Naive thymus-derived CD4-positive, alpha-beta T cell (primary cell): ENCODE measurements around the gene TTLL12. TPM values are rescaled to one million over a fixed set of nuclear protein-coding genes. Genes with fewer than 3 reads are reported as not detected.

Experiments
- ATAC-seq: fragments of 150-1000 bp; cut with Tn5 transposase; 2 replicates; pipeline ENCODE4 v1.10.0; 2021; ENCODE audit warnings: mild to moderate bottlenecking, moderate library complexity
- CTCF ChIA-PET: fragments of 350-600 bp; sonication (Branson Sonifier 250); formaldehyde crosslinking; loops from one replicate; lab custom pipeline; 2021; ENCODE audit warnings: antibody characterized with exemption; lab: Charles Lee
- POLR2A ChIA-PET: fragments of 350-600 bp; sonication (Branson Sonifier 250); formaldehyde crosslinking; loops from one replicate; lab custom pipeline; 2021; ENCODE audit warnings: antibody characterized with exemption, inconsistent platforms; lab: Charles Lee
- DNase-seq, 9 donors: peaks; one replicate each; pipeline versions ENCODE4 v3.0.0 to v3.0.0-alpha.2; 2020 to 2022; ENCODE audit warnings: mixed read lengths in 1 of 9
- H3K27ac ChIP-seq: one replicate; pipeline ENCODE4 v1.7.0; 2013; ENCODE audit warnings: mild to moderate bottlenecking, low read depth, low read length, moderate library complexity
- H3K27me3 ChIP-seq, 2 donors: one replicate each; pipeline ENCODE4 v1.7.0; 2013; ENCODE audit warnings: low read length in 2 of 2, mild to moderate bottlenecking in 2 of 2, moderate library complexity in 2 of 2; ENCODE audit not compliant: control insufficient read depth in 2 of 2, insufficient read depth in 2 of 2
- H3K36me3 ChIP-seq, 3 experiments: 1 replicate in 2 of 3; 2 replicates in 1 of 3; pipeline ENCODE4 v1.7.0; 2013; ENCODE audit warnings: low read length in 3 of 3, mild to moderate bottlenecking in 3 of 3, moderate library complexity in 1 of 3; ENCODE audit not compliant: insufficient read depth in 3 of 3, control insufficient read depth in 2 of 3
- H3K4me1 ChIP-seq, 2 donors: one replicate each; pipeline ENCODE4 v1.7.0; 2013; ENCODE audit warnings: low read length in 2 of 2, mild to moderate bottlenecking in 2 of 2, moderate library complexity in 1 of 2; ENCODE audit not compliant: control insufficient read depth in 2 of 2, insufficient read depth in 2 of 2
- H3K4me3 ChIP-seq: 2 replicates; pipeline ENCODE4 v1.7.0; 2013; ENCODE audit warnings: mild to moderate bottlenecking, low read length
- H3K9me3 ChIP-seq, 3 experiments: 1 replicate in 2 of 3; 2 replicates in 1 of 3; pipeline ENCODE4 v1.7.0; 2013; ENCODE audit warnings: low read length in 3 of 3; ENCODE audit not compliant: control insufficient read depth in 2 of 3
- H3K27ac Mint-ChIP-seq, 9 donors: one replicate each; pipeline ENCODE4 v1.8.0; 2020 to 2022; ENCODE audit warnings: mixed read lengths in 9 of 9, mild to moderate bottlenecking in 8 of 9, moderate library complexity in 5 of 9, inconsistent platforms in 2 of 9
- H3K27me3 Mint-ChIP-seq, 5 donors: one replicate each; pipeline ENCODE4 v1.8.0; 2021 to 2022; ENCODE audit warnings: mixed read lengths in 5 of 5, mild to moderate bottlenecking in 1 of 5
- H3K36me3 Mint-ChIP-seq, 5 donors: one replicate each; pipeline ENCODE4 v1.8.0; 2020 to 2022; ENCODE audit warnings: mixed read lengths in 5 of 5, mild to moderate bottlenecking in 3 of 5, inconsistent platforms in 1 of 5
- H3K4me1 Mint-ChIP-seq, 7 donors: one replicate each; pipeline ENCODE4 v1.8.0; 2020 to 2022; ENCODE audit warnings: mixed read lengths in 7 of 7, mild to moderate bottlenecking in 3 of 7, inconsistent platforms in 1 of 7
- H3K4me3 Mint-ChIP-seq, 10 donors: one replicate each; pipeline ENCODE4 v1.8.0; 2020 to 2022; ENCODE audit warnings: mild to moderate bottlenecking in 10 of 10, mixed read lengths in 10 of 10, moderate library complexity in 6 of 10, inconsistent platforms in 2 of 10
- H3K9me3 Mint-ChIP-seq, 11 donors: one replicate each; pipeline ENCODE4 v1.8.0; 2020 to 2022; ENCODE audit warnings: mixed read lengths in 11 of 11, mild to moderate bottlenecking in 4 of 11, inconsistent platforms in 1 of 11, moderate library complexity in 1 of 11
- intact Hi-C, 2 donors: fragments of 100-400 bp; cut with micrococcal nuclease; formaldehyde crosslinking; loops; one replicate each; pipeline ENCODE4 v1.15.1; 2023
- polyA plus RNA-seq, 2 donors: library from polyadenylated mRNA; unstranded; fragments of 300-500 nt; fragmentation: Illumina TruSeq; gene quantifications; one replicate each; pipeline ENCODE4 v1.2.3, GENCODE V29; 2021
- total RNA-seq, 6 experiments: library from RNA in 5 of 6; stranded (reverse) in 5 of 6; gene quantifications; 1 replicate in 5 of 6; 2 replicates in 1 of 6; pipeline ENCODE4 v1.2.3 and lab custom pipeline; 2021 to 2026

The TTLL12 gene
- total and polyA plus RNA-seq, 7 experiments from 2014 or later = 15.6 to 43.7 (median 28.2) TPM

- Histone ChIP-seq H3K4me3 (no peak overlapping the region), H3K36me3 (no peaks in the 10 kb centered on the region), H3K9me3 (no peaks in the 10 kb centered on the region), H3K27ac (no peak overlapping the region), H3K27me3 (no peaks in the 10 kb centered on the region), H3K4me1 (peaks cover 5 to 19% of the 10 kb centered on the region in 2 donors)
- Mint-ChIP-seq H3K36me3 (no peaks in the 10 kb centered on the region), H3K4me3 (peak overlapping the region in 6 of 10 donors; percentile 27 to 67 (median 44)), H3K9me3 (peaks cover 0 to under 1% (median 0%) of the 10 kb centered on the region in 11 donors), H3K4me1 (peaks cover 5 to 19% (median 13%) of the 10 kb centered on the region in 7 donors), H3K27me3 (no peaks in the 10 kb centered on the region), H3K27ac (peak overlapping the region in 4 of 9 donors; percentile 17 to 70 (median 47))
- intact Hi-C loops = no loop called here
- ChIA-PET POLR2A (no interaction called here), CTCF (no interaction called here)
- ATAC-seq (no peak), DNase-seq (no peak)
Measured at GRCh38 chr22:43206509-43207161, 19.7 kb upstream of the TTLL12 start.

GRCh38 chr22:43205748-43206508 is 19.0 kb upstream of the TTLL12 start:
- POLR2A ChIA-PET = no interaction called here
- CTCF ChIA-PET = no interaction called here
- Mint-ChIP-seq H3K9me3 (peaks cover 0 to 1% (median 0%) of the 10 kb centered on the region in 11 donors), H3K36me3 (no peaks in the 10 kb centered on the region), H3K27me3 (no peaks in the 10 kb centered on the region), H3K4me3 (peak overlapping the region in 5 of 10 donors; percentile 27 to 67 (median 50)), H3K4me1 (peaks cover 5 to 19% (median 13%) of the 10 kb centered on the region in 7 donors), H3K27ac (peak overlapping the region in 5 of 9 donors; percentile 17 to 70 (median 38))
- Histone ChIP-seq H3K27ac (no peak overlapping the region), H3K36me3 (no peaks in the 10 kb centered on the region), H3K9me3 (no peaks in the 10 kb centered on the region), H3K27me3 (no peaks in the 10 kb centered on the region), H3K4me3 (no peak overlapping the region), H3K4me1 (peaks cover 5 to 19% of the 10 kb centered on the region in 2 donors)
- ATAC-seq = peak; percentile 66
- intact Hi-C loops = no loop called here
- DNase-seq = no peak

- Histone ChIP-seq H3K27me3 (no peaks in the 10 kb centered on the region), H3K4me1 (peaks cover 5 to 19% of the 10 kb centered on the region in 2 donors), H3K4me3 (no peak overlapping the region), H3K9me3 (no peaks in the 10 kb centered on the region), H3K27ac (no peak overlapping the region), H3K36me3 (no peaks in the 10 kb centered on the region)
- Mint-ChIP-seq H3K4me3 (no peak overlapping the region), H3K27me3 (no peaks in the 10 kb centered on the region), H3K36me3 (no peaks in the 10 kb centered on the region), H3K4me1 (peaks cover 5 to 19% (median 13%) of the 10 kb centered on the region in 7 donors), H3K27ac (peak overlapping the region in 3 of 9 donors; percentile 42 to 46 (median 43)), H3K9me3 (peaks cover 0 to 1% (median 0%) of the 10 kb centered on the region in 11 donors)
- ATAC-seq = peak; percentile 39
- POLR2A ChIA-PET = no interaction called here
- CTCF ChIA-PET = no interaction called here
- no peak for DNase-seq
- intact Hi-C loops = no loop called here
Measured at GRCh38 chr22:43205261-43205691, 18.3 kb upstream of the TTLL12 start.

- H3K27ac ChIP-seq = no peak overlapping the region
- no peak overlapping the region for H3K4me3 ChIP-seq
- intact Hi-C loops = no loop called here
- ChIA-PET CTCF (no interaction called here), POLR2A (no interaction called here)
- H3K4me1 ChIP-seq = peaks cover 5 to 19% of the 10 kb centered on the region in 2 donors
- H3K27me3 ChIP-seq = no peaks in the 10 kb centered on the region
- no peaks in the 10 kb centered on the region for H3K36me3 Mint-ChIP-seq
- peaks cover 5 to 19% (median 13%) of the 10 kb centered on the region in 7 donors for H3K4me1 Mint-ChIP-seq
- no peaks in the 10 kb centered on the region for H3K36me3 ChIP-seq
- no peaks in the 10 kb centered on the region for H3K9me3 ChIP-seq
- H3K4me3 Mint-ChIP-seq = no peak overlapping the region
- DNase-seq = no peak
- peaks cover 0 to 7% (median 5%) of the 10 kb centered on the region in 5 donors for H3K27me3 Mint-ChIP-seq
- peak overlapping the region in 1 of 9 donors; percentile 60 for H3K27ac Mint-ChIP-seq
- ATAC-seq = no peak
- H3K9me3 Mint-ChIP-seq = peaks cover 0 to 1% (median 0%) of the 10 kb centered on the region in 11 donors
Measured at GRCh38 chr22:43203471-43203981, 16.6 kb upstream of the TTLL12 start.

- intact Hi-C loops = no loop called here
Measured at GRCh38 chr22:43202756-43203410, 15.9 kb upstream of the TTLL12 start.

GRCh38 chr22:43202326-43202725 is 15.4 kb upstream of the TTLL12 start:
- no peak for DNase-seq
- Histone ChIP-seq H3K36me3 (no peaks in the 10 kb centered on the region), H3K4me3 (no peak overlapping the region), H3K9me3 (no peaks in the 10 kb centered on the region), H3K4me1 (peaks cover 5 to 19% of the 10 kb centered on the region in 2 donors), H3K27me3 (no peaks in the 10 kb centered on the region), H3K27ac (no peak overlapping the region)
- H3K27me3 Mint-ChIP-seq = peaks cover 0 to 7% (median 5%) of the 10 kb centered on the region in 5 donors
- intact Hi-C loops = no loop called here
- peaks cover 5 to 15% (median 10%) of the 10 kb centered on the region in 7 donors for H3K4me1 Mint-ChIP-seq
- H3K36me3 Mint-ChIP-seq = no peaks in the 10 kb centered on the region
- ChIA-PET CTCF (no interaction called here), POLR2A (no interaction called here)
- H3K27ac Mint-ChIP-seq = no peak overlapping the region
- H3K9me3 Mint-ChIP-seq = peaks cover 0 to 1% (median 0%) of the 10 kb centered on the region in 11 donors
- no peak overlapping the region for H3K4me3 Mint-ChIP-seq
- ATAC-seq = no peak

More at GRCh38 chr22:43202756-43203410, 15.9 kb upstream of the TTLL12 start:
- ChIA-PET CTCF (no interaction called here), POLR2A (no interaction called here)
- DNase-seq (no peak), ATAC-seq (no peak)
- Histone ChIP-seq H3K9me3 (no peaks in the 10 kb centered on the region), H3K36me3 (no peaks in the 10 kb centered on the region), H3K27me3 (no peaks in the 10 kb centered on the region), H3K4me1 (peaks cover 5 to 19% of the 10 kb centered on the region in 2 donors), H3K27ac (no peak overlapping the region), H3K4me3 (no peak overlapping the region)
- H3K36me3 Mint-ChIP-seq = no peaks in the 10 kb centered on the region
- peaks cover 0 to 7% (median 5%) of the 10 kb centered on the region in 5 donors for H3K27me3 Mint-ChIP-seq
- H3K9me3 Mint-ChIP-seq = peaks cover 0 to 1% (median 0%) of the 10 kb centered on the region in 11 donors
- peaks cover 5 to 19% (median 12%) of the 10 kb centered on the region in 7 donors for H3K4me1 Mint-ChIP-seq
- H3K4me3 Mint-ChIP-seq = no peak overlapping the region
- no peak overlapping the region for H3K27ac Mint-ChIP-seq
